D341Med (cell line): ENCODE data around the gene SLC5A4.
"Not testable (repeated sequence)": the region's sequence is repeated elsewhere in the genome, so short reads cannot be mapped to it uniquely, and the experiment has no call there.

Experiments
- DNase-seq: peaks from one replicate; pipeline ENCODE4 v3.0.0; 2012; ENCODE audit warnings: low spot score

The SLC5A4 gene

GRCh38 chr22:32255217-32255616 is at the start of gene SLC5A4:
TSS of gene SLC5A4 (minus strand) at chr22:32255347. CDS start at chr22:32255329, 18 bp downstream.
- DNase-seq, result no peak

DNA sequence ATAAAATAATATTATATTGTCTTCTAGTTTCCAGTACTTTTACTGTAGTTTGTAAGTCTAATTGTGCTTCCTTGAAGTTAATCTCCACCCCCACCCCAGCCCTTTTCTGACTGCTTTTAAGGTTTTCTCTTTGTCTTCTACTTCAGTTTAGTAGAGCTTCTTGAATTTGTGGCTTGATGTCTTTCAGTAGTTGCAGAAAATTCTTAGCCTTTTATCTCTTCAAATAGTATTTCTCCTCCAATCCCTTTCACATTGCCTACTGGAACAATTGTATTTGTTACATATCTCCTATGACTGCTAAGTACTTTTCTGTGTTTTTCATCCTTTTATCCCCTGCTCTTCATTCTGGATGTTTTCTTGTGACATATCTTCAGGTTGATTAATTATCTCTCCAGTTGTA is 38.8 kb upstream of the SLC5A4 start:
- not testable (repeated sequence) for DNase-seq

- DNase-seq, result no peak
Observed at GRCh38 chr22:32286290-32286840, 31.2 kb upstream of the SLC5A4 start.

- peak; percentile 26 for DNase-seq
Observed at GRCh38 chr22:32281072-32281471, 25.9 kb upstream of the SLC5A4 start.

GRCh38 chr22:32275353-32275752 is 20.2 kb upstream of the SLC5A4 start:
- DNase-seq, result not testable (repeated sequence)

- DNase-seq, result no peak
Observed at GRCh38 chr22:32271389-32271788, 16.2 kb upstream of the SLC5A4 start.

DNA sequence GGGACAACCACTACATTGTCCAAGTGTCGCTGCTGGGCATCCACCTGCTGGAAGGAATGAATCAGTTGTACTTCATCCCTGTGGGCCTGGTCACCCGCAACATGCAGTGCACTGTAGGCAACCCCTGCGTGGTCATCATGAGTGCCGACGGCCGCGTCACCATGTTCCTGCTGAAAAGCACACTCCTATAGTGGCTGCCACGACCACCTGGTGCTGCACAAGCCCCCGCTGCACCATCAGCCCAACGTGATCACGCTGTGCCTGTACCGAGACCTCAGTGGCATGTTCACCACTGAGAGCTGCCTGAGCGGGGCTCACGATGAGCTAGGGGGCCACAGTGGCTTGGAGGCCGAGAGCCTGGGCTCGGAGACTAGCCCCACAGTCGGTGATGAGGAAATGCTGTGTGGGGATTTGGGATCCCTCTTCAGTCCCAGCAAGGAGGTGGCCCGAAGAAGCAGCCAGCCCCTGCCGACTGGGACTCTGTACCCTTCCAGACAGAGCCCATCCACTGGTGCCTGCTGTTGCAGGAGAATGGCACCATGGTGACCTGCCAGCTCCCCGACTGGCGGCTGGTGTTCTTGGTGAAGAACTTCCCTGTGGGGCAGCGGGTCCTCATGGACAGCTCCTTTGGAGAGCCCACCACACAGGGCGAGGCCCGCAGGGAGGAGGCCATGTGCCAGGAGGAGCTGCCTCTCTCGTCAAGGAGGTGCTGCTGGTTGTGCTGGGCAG is 15.7 kb upstream of the SLC5A4 start:
- no peak for DNase-seq

DNA sequence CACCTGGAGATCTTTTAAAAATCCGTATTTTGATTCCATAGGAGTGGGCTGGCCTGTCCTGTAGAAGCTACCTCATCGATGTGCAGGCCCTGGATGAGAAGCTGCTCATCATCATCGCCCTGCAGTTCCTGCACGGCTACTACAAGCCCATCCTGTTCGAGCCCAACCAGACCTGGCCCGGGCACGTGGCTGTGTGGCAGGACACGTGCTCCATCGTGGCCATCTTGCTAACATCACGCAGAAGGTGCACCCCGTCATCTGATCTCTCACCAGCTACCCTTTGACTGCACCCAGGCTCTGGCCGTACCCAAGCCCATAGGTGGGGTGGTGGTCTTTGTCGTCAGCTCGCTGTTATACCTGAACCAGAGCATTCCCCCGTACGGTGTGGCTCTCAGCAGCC is 14.2 kb upstream of the SLC5A4 start:
- DNase-seq, result no peak

DNA sequence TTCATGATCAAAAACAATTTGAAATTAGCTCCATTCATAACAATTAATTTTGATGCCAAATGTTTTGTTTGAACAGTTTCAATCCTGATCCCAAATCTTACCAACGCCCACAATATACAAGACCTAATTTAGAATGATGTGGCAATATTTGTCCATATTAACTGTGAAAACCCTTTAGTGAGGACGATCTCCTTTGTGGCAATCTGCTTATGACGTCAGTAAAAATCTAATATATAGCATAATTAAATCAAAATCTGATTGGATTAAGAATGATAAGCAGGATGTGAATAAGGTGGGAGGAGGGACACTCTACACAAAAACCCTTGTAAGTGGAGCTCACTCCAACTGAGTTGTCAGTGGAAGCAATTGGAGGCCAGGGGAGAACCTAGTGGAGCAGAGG is 11.9 kb upstream of the SLC5A4 start:
- no peak for DNase-seq

DNA sequence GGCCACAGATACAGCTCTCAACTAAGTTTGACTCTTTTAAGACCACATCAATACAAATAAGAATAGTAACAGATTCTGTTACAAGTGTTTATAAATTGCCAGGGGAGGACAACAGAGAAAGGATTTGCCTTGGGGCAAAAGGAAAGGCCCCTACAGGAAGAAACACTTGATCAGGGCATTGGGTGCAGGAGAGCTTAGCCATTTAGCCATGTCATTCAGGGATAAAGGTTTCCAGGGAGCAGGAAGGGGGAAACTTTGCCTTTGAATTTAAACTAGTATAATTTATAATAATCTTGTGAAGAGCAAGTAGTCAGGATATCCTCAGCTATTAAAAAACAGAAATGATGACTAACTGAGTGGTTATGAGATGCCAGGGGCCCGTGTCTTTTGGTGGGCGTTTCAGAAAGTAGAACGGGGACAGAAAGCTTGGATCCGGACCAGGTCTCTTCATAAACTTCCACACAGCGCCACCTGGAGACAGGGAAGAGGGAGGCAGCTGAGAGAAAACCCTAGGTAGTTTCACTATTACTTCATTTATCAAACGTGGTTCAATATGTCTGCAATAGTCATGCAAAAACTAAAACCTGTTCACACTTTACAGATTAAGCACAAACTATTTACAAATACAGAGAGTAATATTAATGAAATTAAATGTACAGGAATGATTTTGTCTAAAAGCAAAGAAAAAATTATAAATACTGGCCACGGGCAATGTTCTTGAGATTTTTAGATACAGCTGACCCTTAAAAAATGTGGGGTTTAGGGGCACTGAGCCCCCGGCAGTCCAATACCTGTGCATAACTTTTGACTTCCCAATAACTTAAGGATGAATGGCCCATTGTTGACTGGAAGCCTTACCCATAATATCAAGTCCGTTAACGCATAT is 11.0 kb upstream of the SLC5A4 start:
- DNase-seq, result peak; percentile 77

DNA sequence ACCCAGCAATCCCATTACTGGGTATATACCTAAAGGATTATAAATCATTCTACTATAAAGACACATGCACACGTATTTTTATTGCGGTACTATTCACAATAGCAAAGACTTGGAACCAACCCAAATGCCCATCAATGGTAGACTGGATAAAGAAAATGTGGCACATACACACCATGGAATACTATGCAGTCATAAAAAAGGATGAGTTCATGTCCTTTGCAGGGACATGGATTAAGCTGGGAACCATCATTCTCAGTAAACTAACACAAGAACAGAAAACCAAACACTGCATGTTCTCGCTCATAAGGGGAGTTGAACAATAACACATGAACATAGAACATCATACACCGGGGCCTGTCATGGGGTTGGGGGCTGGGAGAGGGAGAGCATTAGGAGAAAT is 8.5 kb upstream of the SLC5A4 start:
- DNase-seq, result not testable (repeated sequence)

GRCh38 chr22:32261306-32261705 is 6.2 kb upstream of the SLC5A4 start:
- no peak for DNase-seq

DNA sequence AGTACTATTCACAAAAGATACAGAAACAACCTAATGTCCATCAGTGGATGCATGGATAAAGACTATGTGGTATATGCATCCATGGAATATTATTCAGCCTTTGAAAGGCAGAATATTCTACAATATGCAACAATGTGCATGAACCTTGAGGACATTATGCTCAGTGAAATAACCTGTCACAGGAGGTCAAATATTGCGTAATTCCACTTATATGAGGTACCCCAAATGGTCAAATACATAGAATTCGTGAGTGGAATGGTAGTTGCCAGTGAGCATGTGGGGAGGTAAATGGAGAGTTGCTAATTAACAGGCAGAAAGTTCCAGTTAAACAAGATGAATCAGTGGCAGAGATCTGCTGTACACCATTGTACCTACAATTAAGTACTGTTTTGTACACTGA is 3.6 kb upstream of the SLC5A4 start:
- no peak for DNase-seq

GRCh38 chr22:32255726-32256125 is 579 bp upstream of the SLC5A4 start:
- DNase-seq, result no peak

DNA sequence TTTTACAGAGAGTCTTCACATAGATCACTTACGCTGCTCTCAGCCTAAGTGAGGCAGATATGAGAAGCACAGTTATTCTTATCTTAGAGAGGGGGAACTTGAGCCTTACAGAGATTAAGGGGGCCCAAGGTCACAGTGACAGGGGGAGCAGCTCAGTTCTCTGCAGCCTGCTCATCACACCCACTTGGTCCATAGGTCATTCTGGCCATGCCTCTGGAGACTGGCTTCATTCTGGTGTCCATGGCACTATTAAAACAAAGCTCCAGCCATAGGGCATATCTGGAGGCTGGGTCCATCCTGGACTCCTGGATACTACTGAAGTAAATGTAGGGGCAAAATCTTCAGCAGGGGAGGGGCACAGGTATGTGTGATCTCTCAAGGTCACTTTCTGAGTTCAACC is 5.9 kb downstream of the SLC5A4 start:
- no peak for DNase-seq

DNA sequence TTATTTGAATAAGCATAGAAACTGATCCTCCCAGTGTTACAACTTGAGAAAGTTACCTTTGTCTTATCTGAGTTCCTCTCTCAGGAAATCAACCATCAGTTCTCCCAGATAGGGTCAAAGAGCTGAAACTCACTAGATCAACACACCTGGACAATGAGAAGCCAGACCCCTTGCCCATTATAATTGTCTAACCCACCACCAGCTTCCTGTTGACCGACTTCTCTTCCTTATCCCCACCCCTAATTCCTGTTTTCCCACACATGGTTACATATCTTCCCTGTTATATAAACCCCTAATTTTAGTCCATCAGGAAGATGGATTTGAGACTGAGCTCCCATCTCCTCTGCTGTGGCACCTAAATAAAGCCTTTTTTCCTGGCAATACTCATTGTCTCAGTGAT is 6.9 kb downstream of the SLC5A4 start:
- no peak for DNase-seq

- DNase-seq, result no peak
Observed at GRCh38 chr22:32246166-32246565, 9.0 kb downstream of the SLC5A4 start.

GRCh38 chr22:32245042-32245441 is 10.1 kb downstream of the SLC5A4 start:
- no peak for DNase-seq

- no peak for DNase-seq
Observed at GRCh38 chr22:32244547-32244946, 10.6 kb downstream of the SLC5A4 start.

GRCh38 chr22:32240461-32240860 is 14.7 kb downstream of the SLC5A4 start:
- DNase-seq, result no peak

GRCh38 chr22:32237906-32238305 is 17.2 kb downstream of the SLC5A4 start:
- no peak for DNase-seq

DNA sequence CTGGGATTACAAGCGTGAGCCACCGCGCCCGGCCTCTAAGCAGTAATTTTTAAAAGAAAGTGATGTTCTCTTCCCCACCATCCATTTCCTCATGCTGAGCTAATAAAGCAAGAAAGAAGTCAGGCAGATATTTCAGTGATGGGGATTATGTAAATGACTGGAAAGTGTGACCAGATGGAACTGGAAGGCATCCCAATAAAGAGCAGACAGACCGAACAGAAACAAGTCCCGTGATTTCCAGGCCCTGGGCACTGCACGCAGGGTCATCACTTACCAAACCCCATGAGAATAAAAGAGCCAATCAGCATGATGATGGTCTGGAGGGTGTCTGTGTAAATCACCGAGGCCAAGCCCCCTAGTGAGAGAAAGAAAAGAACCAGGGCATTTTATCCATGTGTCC is 18.2 kb downstream of the SLC5A4 start:
- DNase-seq, result no peak

DNA sequence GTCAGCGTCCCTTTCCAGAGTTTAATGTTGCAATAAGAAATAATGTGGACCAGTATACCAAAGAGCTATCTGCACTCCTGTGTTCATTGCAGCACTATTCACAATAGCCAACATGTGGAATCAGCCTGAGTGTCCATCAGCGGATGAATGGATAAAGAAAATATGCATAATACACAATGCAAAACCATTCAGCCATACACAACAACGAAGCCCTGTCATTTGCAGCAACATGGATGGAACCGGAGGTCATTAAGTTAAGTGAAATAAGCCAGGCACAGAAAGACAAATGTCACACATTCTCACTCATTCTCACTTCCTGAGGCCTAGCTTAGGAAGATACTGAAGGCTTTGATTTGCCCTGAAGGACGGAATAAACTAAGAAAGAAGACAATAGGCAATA is 22.1 kb downstream of the SLC5A4 start:
- DNase-seq, result no peak
